ENCODE data around the gene PPP2R1A. TPM values are rescaled to one million over a fixed set of nuclear protein-coding genes. Genes with fewer than 3 reads are reported as not detected.
A peak's percentile ranks its signal among the peaks of the same experiment; 100 is the strongest.

The PPP2R1A gene
- total RNA-seq, 1 donor from 2014 or later: 302 TPM

GRCh38 chr19:52190487-52191293, 838 bp downstream of the PPP2R1A start:
- Mint-ChIP-seq H3K27ac (ENCODE audit: unreplicated experiment) (peak overlapping the region; percentile 100), H3K36me3 (ENCODE audit: low read depth, unreplicated experiment) (peaks cover 29% of the 10 kb centered on the region), H3K4me3 (ENCODE audit: unreplicated experiment) (peak overlapping the region; percentile 99), H3K4me1 (ENCODE audit: unreplicated experiment) (peaks cover 19% of the 10 kb centered on the region), H3K27me3 (ENCODE audit: unreplicated experiment) (peaks cover 6% of the 10 kb centered on the region), H3K9me3 (ENCODE audit: unreplicated experiment) (no peaks in the 10 kb centered on the region)
- TF ChIP-seq CTCF (IDR thresholded peaks at IDR 0.05; ENCODE audit: unreplicated experiment): no peak
- peak; percentile 19 for DNase-seq (ENCODE audit: low spot score)

DNA sequence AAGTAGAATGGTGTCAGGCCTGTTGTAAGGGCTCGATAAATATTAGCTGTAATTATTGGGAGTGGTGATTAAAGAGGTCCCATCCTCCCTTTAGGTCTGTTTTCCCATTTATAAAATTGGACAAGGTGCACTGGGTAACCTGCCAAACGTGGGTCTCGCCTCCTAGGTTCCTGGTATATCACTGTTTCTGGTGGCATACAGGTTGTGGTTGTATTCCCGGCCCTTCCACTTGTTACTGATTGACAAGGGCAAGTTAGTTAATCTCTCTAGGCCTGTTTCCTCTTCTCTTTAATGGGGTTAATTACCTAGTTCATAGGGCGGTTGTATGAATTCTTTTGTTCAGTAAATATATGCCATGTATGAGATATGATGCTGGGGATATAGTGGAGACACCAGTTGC, 1.5 kb downstream of the PPP2R1A start:
- DNase-seq (ENCODE audit: low spot score): no peak
- peak overlapping the region; percentile 99 for H3K4me3 Mint-ChIP-seq (ENCODE audit: unreplicated experiment)
- H3K27me3 Mint-ChIP-seq (ENCODE audit: unreplicated experiment): peaks cover 6% of the 10 kb centered on the region
- peak overlapping the region; percentile 100 for H3K27ac Mint-ChIP-seq (ENCODE audit: unreplicated experiment)
- no peak for TF ChIP-seq CTCF (IDR thresholded peaks at IDR 0.05; ENCODE audit: unreplicated experiment)
- peaks cover 31% of the 10 kb centered on the region for H3K36me3 Mint-ChIP-seq (ENCODE audit: low read depth, unreplicated experiment)
- H3K9me3 Mint-ChIP-seq (ENCODE audit: unreplicated experiment): no peaks in the 10 kb centered on the region
- peaks cover 19% of the 10 kb centered on the region for H3K4me1 Mint-ChIP-seq (ENCODE audit: unreplicated experiment)

- TF ChIP-seq CTCF (IDR thresholded peaks at IDR 0.05; ENCODE audit: unreplicated experiment): no peak
- Mint-ChIP-seq H3K27ac (ENCODE audit: unreplicated experiment) (peak overlapping the region; percentile 100), H3K4me3 (ENCODE audit: unreplicated experiment) (peak overlapping the region; percentile 99), H3K36me3 (ENCODE audit: low read depth, unreplicated experiment) (peaks cover 34% of the 10 kb centered on the region), H3K4me1 (ENCODE audit: unreplicated experiment) (peaks cover 19% of the 10 kb centered on the region), H3K27me3 (ENCODE audit: unreplicated experiment) (peaks cover 6% of the 10 kb centered on the region), H3K9me3 (ENCODE audit: unreplicated experiment) (no peaks in the 10 kb centered on the region)
- DNase-seq (ENCODE audit: low spot score): no peak
These were observed 2.1 kb downstream of the PPP2R1A start for GRCh38 chr19:52191951-52192350.

DNA sequence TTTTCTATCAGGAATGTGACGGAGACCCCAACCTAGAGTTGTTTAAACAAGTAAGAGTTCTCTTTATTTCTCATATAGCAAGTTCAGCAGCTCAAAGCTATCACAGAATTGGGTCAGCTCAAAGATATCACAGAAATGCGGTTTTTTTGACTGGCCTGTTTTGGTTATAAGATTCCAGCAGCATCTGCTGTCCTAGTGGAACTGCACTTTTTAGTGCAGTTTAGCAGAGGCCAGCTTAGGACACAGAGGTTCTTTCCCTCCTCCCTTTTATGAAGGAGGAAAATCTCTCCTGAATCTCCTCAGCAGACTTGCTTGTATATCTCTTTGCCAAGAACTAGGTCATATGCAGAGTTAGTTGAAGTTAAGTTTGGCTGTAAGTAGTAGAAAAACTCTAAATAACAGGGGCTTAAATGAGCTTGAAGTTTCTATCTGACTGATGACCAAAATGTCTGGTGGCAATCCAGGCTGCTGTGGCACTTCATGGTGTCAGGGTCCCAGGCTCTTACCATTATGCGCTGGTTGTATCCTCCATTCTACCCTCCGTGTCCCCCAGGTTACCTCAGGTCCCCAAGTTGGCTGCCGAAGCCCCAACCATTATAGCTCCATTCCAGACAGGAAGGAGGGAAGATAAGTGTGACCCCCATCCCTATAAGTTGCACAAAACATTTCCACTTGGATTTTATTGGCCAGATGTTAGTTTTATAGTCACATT, 6.6 kb downstream of the PPP2R1A start:
- Mint-ChIP-seq H3K27ac (ENCODE audit: unreplicated experiment) (no peak overlapping the region), H3K4me1 (ENCODE audit: unreplicated experiment) (peaks cover 7% of the 10 kb centered on the region), H3K36me3 (ENCODE audit: low read depth, unreplicated experiment) (peaks cover 43% of the 10 kb centered on the region), H3K27me3 (ENCODE audit: unreplicated experiment) (peaks cover 2% of the 10 kb centered on the region), H3K4me3 (ENCODE audit: unreplicated experiment) (no peak overlapping the region), H3K9me3 (ENCODE audit: unreplicated experiment) (no peaks in the 10 kb centered on the region)
- no peak for DNase-seq (ENCODE audit: low spot score)
- TF ChIP-seq CTCF (IDR thresholded peaks at IDR 0.05; ENCODE audit: unreplicated experiment): no peak

- Mint-ChIP-seq H3K9me3 (ENCODE audit: unreplicated experiment) (no peaks in the 10 kb centered on the region), H3K27me3 (ENCODE audit: unreplicated experiment) (no peaks in the 10 kb centered on the region), H3K4me3 (ENCODE audit: unreplicated experiment) (no peak overlapping the region), H3K4me1 (ENCODE audit: unreplicated experiment) (no peaks in the 10 kb centered on the region), H3K36me3 (ENCODE audit: low read depth, unreplicated experiment) (peaks cover 44% of the 10 kb centered on the region), H3K27ac (ENCODE audit: unreplicated experiment) (no peak overlapping the region)
- no peak for TF ChIP-seq CTCF (IDR thresholded peaks at IDR 0.05; ENCODE audit: unreplicated experiment)
- DNase-seq (ENCODE audit: low spot score): no peak
These were observed 8.1 kb downstream of the PPP2R1A start for GRCh38 chr19:52197964-52198363.
